HepG2 (cell line): ENCODE results near the gene USP36. TPM values are rescaled to one million over a fixed set of nuclear protein-coding genes. Genes with fewer than 3 reads are reported as not detected.
A peak's percentile ranks its signal among the peaks of the same experiment; 100 is the strongest.

Experiments
- ATAC-seq: fragments of 200-7000 bp; cut with Tn5 transposase; 3 replicates; pipeline ENCODE4 v1.9.1; 2020; ENCODE audit warnings: mild to moderate bottlenecking, moderate library complexity
- BruUV-seq: library from RNA; stranded (reverse); fragments of 400-500 nt; replicated peaks from 2 replicates; lab custom pipeline; 2021; lab: Mats Ljungman, UMichigan
- CTCF ChIA-PET: fragments of 300-600 bp; formaldehyde crosslinking; extraction: SDS; loops from one replicate; lab custom pipeline; 2021; ENCODE audit warnings: low total read pairs, inconsistent platforms, low intra/inter-chr PET ratio; lab: Yijun Ruan, JAX
- POLR2A ChIA-PET: fragments of 350-600 bp; sonication (Branson Sonifier 250); formaldehyde crosslinking; loops from one replicate; lab custom pipeline; 2020; ENCODE audit warnings: antibody characterized with exemption, inconsistent platforms; lab: Yijun Ruan, JAX
- DNase-seq: peaks from one replicate; pipeline ENCODE4 v3.0.0-alpha.2; 2015; ENCODE audit warnings: low spot score
- FAIRE-seq: peaks from 3 replicates; lab custom pipeline; 2011; peaks lifted over from hg19 to GRCh38; lab: Jason Lieb, UNC
- H2AFZ ChIP-seq: one replicate; pipeline ENCODE4 v1.6.1; 2011; ENCODE audit warnings: low read length, inconsistent platforms
- H3K27ac ChIP-seq: fragments of 300-600 bp; 3 replicates; pipeline ENCODE4 v1.8.0; 2011; ENCODE audit warnings: mixed run types, mild to moderate bottlenecking, mixed read lengths, low read length, inconsistent platforms; ENCODE audit not compliant: insufficient read depth; ENCODE audit errors: extremely low read length
- H3K27me3 ChIP-seq, 2 experiments: fragments of 200-600 bp in 1 of 2; 2 replicates in 1 of 2; 3 replicates in 1 of 2; pipeline versions ENCODE4 v1.6.0 to v1.8.0; 2011; ENCODE audit warnings: low read length in 2 of 2, mild to moderate bottlenecking in 2 of 2, moderate library complexity in 2 of 2, inconsistent platforms in 1 of 2; ENCODE audit not compliant: insufficient read depth in 2 of 2, control insufficient read depth in 1 of 2
- H3K36me3 ChIP-seq, 2 experiments: fragments of 200-600 bp in 1 of 2; replicated peaks in 1 of 2; 2 replicates in 1 of 2; 3 replicates in 1 of 2; pipeline versions ENCODE4 v1.5.1 to v1.8.0; 2011; ENCODE audit warnings: low read length in 2 of 2, inconsistent platforms in 1 of 2; ENCODE audit not compliant: insufficient read depth in 2 of 2, control insufficient read depth in 1 of 2
- H3K4me1 ChIP-seq: 2 replicates; pipeline ENCODE4 v1.5.1; 2012; ENCODE audit warnings: low read length, inconsistent platforms; ENCODE audit not compliant: insufficient read depth
- H3K4me2 ChIP-seq: 2 replicates; pipeline ENCODE4 v1.6.0; 2011; ENCODE audit warnings: low read depth, low read length, inconsistent platforms
- H3K4me3 ChIP-seq, 3 experiments: fragments of 200-600 bp in 1 of 3; sonication (generic), shearing (Covaris generic) in 1 of 3; replicated peaks in 1 of 3; 2 replicates each; pipeline ENCODE4 v1.5.1; 2011 to 2016; ENCODE audit warnings: low read length in 3 of 3, inconsistent platforms in 2 of 3, low read depth in 2 of 3, mild to moderate bottlenecking in 2 of 3, control low read depth in 1 of 3, mixed read lengths in 1 of 3; ENCODE audit not compliant: insufficient read depth in 1 of 3
- H3K79me2 ChIP-seq: one replicate; pipeline ENCODE4 v1.6.1; 2011; ENCODE audit warnings: low read length, inconsistent platforms; ENCODE audit not compliant: insufficient read depth
- H3K9ac ChIP-seq: 2 replicates; pipeline ENCODE4 v1.6.0; 2011; ENCODE audit warnings: mild to moderate bottlenecking, low read depth, low read length, inconsistent platforms; ENCODE audit not compliant: insufficient read depth
- H3K9me3 ChIP-seq: 2 replicates; pipeline ENCODE4 v1.5.1; 2012; ENCODE audit warnings: mild to moderate bottlenecking, low read length
- H4K20me1 ChIP-seq: 2 replicates; pipeline ENCODE4 v1.6.0; 2011; ENCODE audit warnings: inconsistent platforms, mild to moderate bottlenecking, low read length, moderate library complexity; ENCODE audit not compliant: insufficient read depth
- AGO2 ChIP-seq: fragments of 200-400 bp; formaldehyde crosslinking; optimal IDR thresholded peaks from 2 replicates; pipeline ENCODE3; 2017; ENCODE audit warnings: mild to moderate bottlenecking, low read depth, low read length, moderate library complexity
- ZNF484 ChIP-seq: sonication (generic); formaldehyde crosslinking; IDR thresholded peaks from 2 replicates; pipeline ENCODE4 v1.5.1; 2020; ENCODE audit warnings: mild to moderate bottlenecking, low read depth, missing genetic modification reagents, borderline replicate concordance
- ZSCAN22 ChIP-seq: sonication (generic); formaldehyde crosslinking; IDR thresholded peaks from 2 replicates; pipeline ENCODE4 v1.4.0; 2020; ENCODE audit warnings: mild to moderate bottlenecking, missing genetic modification reagents
- WGBS: methylation state at CpG from one replicate; pipeline ENCODE4 v1.1.6; 2017; ENCODE audit warnings: low lambda C conversion rate; 5-methylcytosine and 5-hydroxymethylcytosine counted together
- in situ Hi-C: cut with HindIII; loops from 2 replicates; pipeline ENCODE4 v1.10.0; 2017; ENCODE audit warnings: low pct_unique_long_range_greater_than_20kb; ENCODE audit not compliant: extremely low pct_ligation_motif_present
- intact Hi-C: fragments of 100-400 bp; cut with micrococcal nuclease; formaldehyde crosslinking; loops from one replicate; pipeline ENCODE4 v1.10.0; 2022; ENCODE audit not compliant: unreplicated experiment
- polyA plus RNA-seq, 8 experiments: library from polyadenylated mRNA; depleted of rRNA in 3 of 8; stranded (reverse) in 7 of 8; unstranded in 1 of 8; fragments of >200 nt; fragmentation: Illumina TruSeq in 4 of 8; extraction: Trizol in 4 of 8; gene quantifications; 2 replicates each; pipeline versions ENCODE4 v1.2.1 to v1.2.3, GENCODE V29; 2011 to 2016; ENCODE audit warnings: low read depth in 4 of 8, missing spikeins in 1 of 8, mixed read lengths in 1 of 8; ENCODE audit not compliant: insufficient read depth in 1 of 8
- total RNA-seq, 5 experiments: library from RNA; depleted of rRNA; stranded (reverse); fragments of >200 nt; fragmentation: Illumina TruSeq; extraction: Trizol; gene quantifications; 2 replicates each; pipeline ENCODE4 v1.2.3, GENCODE V29; 2016; ENCODE audit warnings: low read depth in 1 of 5
- TF ChIP-seq, protein P1 (sequence below): sonication (generic); formaldehyde crosslinking; IDR thresholded peaks from 2 replicates; pipeline ENCODE4 v1.4.0; 2020; ENCODE audit warnings: missing genetic modification reagents, borderline replicate concordance

USP36 gene
- total and polyA plus RNA-seq, 2 of the 13 experiments (the other 11 are each of a cell fraction or from before 2014, with no cell fraction given): 29.6 to 45.9 TPM

DNA sequence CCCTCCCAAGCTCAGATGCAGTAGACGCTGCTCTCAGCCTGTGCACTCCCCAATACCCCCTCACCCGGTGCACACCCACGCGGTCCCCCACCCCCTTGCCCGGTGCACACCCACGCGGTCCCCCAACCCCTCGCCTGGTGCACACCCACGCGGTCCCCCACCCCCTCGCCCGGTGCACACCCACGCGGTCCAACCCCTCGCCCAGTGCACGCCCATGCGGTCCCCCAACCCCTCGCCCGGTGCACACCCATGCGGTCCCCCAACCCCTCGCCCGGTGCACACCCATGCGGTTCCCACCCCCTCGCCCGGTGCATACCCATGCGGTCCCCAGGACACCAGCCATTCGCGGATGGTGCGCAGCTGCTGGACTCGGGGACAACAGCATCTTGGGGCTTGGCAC is 38.6 kb downstream of the USP36 start (continued):
- TF ChIP-seq, protein P1, sequence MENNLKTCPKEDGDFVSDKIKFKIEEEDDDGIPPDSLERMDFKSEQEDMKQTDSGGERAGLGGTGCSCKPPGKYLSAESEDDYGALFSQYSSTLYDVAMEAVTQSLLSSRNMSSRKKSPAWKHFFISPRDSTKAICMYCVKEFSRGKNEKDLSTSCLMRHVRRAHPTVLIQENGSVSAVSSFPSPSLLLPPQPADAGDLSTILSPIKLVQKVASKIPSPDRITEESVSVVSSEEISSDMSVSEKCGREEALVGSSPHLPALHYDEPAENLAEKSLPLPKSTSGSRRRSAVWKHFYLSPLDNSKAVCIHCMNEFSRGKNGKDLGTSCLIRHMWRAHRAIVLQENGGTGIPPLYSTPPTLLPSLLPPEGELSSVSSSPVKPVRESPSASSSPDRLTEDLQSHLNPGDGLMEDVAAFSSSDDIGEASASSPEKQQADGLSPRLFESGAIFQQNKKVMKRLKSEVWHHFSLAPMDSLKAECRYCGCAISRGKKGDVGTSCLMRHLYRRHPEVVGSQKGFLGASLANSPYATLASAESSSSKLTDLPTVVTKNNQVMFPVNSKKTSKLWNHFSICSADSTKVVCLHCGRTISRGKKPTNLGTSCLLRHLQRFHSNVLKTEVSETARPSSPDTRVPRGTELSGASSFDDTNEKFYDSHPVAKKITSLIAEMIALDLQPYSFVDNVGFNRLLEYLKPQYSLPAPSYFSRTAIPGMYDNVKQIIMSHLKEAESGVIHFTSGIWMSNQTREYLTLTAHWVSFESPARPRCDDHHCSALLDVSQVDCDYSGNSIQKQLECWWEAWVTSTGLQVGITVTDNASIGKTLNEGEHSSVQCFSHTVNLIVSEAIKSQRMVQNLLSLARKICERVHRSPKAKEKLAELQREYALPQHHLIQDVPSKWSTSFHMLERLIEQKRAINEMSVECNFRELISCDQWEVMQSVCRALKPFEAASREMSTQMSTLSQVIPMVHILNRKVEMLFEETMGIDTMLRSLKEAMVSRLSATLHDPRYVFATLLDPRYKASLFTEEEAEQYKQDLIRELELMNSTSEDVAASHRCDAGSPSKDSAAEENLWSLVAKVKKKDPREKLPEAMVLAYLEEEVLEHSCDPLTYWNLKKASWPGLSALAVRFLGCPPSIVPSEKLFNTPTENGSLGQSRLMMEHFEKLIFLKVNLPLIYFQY (CRISPR knock-in tag): no peak
- TF ChIP-seq ZSCAN22 (CRISPR knock-in tag): no peak

DNA sequence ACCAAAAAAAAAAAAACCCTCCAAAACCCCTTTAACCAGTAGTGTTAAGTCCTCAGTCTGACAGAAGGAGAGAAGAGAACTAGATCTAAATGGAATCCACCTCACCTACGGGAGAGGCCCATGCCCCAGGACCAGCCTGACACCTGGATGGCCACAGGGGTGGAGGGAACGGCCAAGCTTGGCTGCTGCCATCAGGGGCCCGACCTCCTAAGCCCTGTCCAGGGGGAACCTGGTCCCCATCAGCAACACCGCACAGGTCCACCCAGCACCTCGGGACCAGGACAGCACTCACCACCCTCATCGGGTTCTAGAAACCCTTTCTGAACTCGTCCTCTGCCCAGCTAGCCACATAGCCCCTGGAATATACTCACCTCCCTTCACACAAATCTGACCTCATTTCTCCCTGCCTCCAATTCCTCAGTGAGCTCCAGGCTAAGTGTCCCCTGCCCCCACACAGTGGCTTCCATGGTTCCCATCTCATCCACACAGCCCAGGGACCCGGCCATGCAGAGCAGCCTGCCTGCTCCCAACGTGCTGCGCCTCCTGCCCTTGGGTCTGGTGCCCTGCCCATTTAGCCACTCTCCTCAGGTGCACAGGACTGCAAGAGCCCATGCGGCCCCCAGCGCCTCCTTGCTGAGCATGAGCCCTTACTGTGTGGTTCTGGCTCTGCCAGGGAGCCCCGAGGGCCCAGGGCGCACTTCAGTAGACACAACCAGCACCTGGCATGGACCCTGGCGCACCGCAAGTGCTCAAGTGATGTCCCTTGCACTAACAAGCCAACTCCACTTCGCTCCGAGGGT is 40.3 kb downstream of the USP36 start:
- in situ Hi-C loops: no loop called here
- BruUV-seq: no TSS peak
- WGBS: 97% methylated on average over 16 of the region's 18 CpGs
- Histone ChIP-seq H4K20me1 (no peaks in the 10 kb centered on the region), H3K27me3 (no peaks in the 10 kb centered on the region), H3K36me3 (peaks cover 68 to 87% of the 10 kb centered on the region in 2 experiments), H3K4me1 (no peaks in the 10 kb centered on the region), H3K4me3 (no peak overlapping the region), H3K9me3 (no peaks in the 10 kb centered on the region), H3K79me2 (no peaks in the 10 kb centered on the region), H2AFZ (no peak overlapping the region), H3K9ac (no peak overlapping the region), H3K27ac (no peak overlapping the region), H3K4me2 (no peak overlapping the region)
- DNase-seq: no peak
- no peak for ATAC-seq
- no peak for FAIRE-seq
- ChIA-PET CTCF (no interaction called here), POLR2A (no interaction called here)
- intact Hi-C loops: no loop called here
- TF ChIP-seq ZNF484 (no peak), AGO2 (peak; percentile 69)
